DMS153 treated with DMSO at 0.1 percent for 48 hours (cell line): Measurements from ENCODE around the gene NOCT.
"Not testable (repeated sequence)": the region's sequence is repeated elsewhere in the genome, so short reads cannot be mapped to it uniquely, and the experiment has no call there.

Experiments
- DNase-seq: peaks from one replicate; lab custom pipeline; 2025; ENCODE audit not compliant: unreplicated experiment; lab: John Stamatoyannopoulos, UW

NOCT gene

GRCh38 chr4:139015269-139015947, at the start of gene NOCT:
Gene NOCT, plus strand, starts transcription at chr4:139015781. Its CDS starts 201 bp downstream, at chr4:139015982.
- DNase-seq, result peak; percentile 88

GRCh38 chr4:138967313-138967712, 48.3 kb upstream of the NOCT start:
- DNase-seq, result no peak

GRCh38 chr4:138972956-138973801, 42.4 kb upstream of the NOCT start:
- DNase-seq, result no peak

- DNase-seq, result no peak
Observed at GRCh38 chr4:138975225-138975624, 40.4 kb upstream of the NOCT start.

- no peak for DNase-seq
Observed at GRCh38 chr4:138976526-138976925, 39.1 kb upstream of the NOCT start.

GRCh38 chr4:138977524-138977923, 38.1 kb upstream of the NOCT start:
- DNase-seq, result no peak

- no peak for DNase-seq
Observed at GRCh38 chr4:138978028-138978585, 37.5 kb upstream of the NOCT start.

- DNase-seq, result no peak
Observed at GRCh38 chr4:138978600-138978999, 37.0 kb upstream of the NOCT start.

- DNase-seq, result no peak
Observed at GRCh38 chr4:138979742-138980141, 35.8 kb upstream of the NOCT start.

- DNase-seq, result peak; percentile 10
Observed at GRCh38 chr4:138981930-138982390, 33.6 kb upstream of the NOCT start.

GRCh38 chr4:138982754-138983153, 32.8 kb upstream of the NOCT start:
- no peak for DNase-seq

GRCh38 chr4:138983690-138984089, 31.9 kb upstream of the NOCT start:
- no peak for DNase-seq

GRCh38 chr4:138984647-138985046, 30.9 kb upstream of the NOCT start:
- DNase-seq, result no peak

GRCh38 chr4:138992676-138993075, 22.9 kb upstream of the NOCT start:
- DNase-seq, result no peak

GRCh38 chr4:138996090-138996489, 19.5 kb upstream of the NOCT start:
- no peak for DNase-seq

- no peak for DNase-seq
Observed at GRCh38 chr4:138999666-139000065, 15.9 kb upstream of the NOCT start.

GRCh38 chr4:139000134-139000533, 15.4 kb upstream of the NOCT start:
- not testable (repeated sequence) for DNase-seq

GRCh38 chr4:139001430-139001829, 14.2 kb upstream of the NOCT start:
- DNase-seq, result not testable (repeated sequence)

- DNase-seq, result not testable (repeated sequence)
Observed at GRCh38 chr4:139003668-139004067, 11.9 kb upstream of the NOCT start.

GRCh38 chr4:139005774-139006173, 9.8 kb upstream of the NOCT start:
- no peak for DNase-seq

GRCh38 chr4:139007640-139008039, 7.9 kb upstream of the NOCT start:
- DNase-seq, result no peak

GRCh38 chr4:139008278-139008677, 7.3 kb upstream of the NOCT start:
- not testable (repeated sequence) for DNase-seq
